ENCODE data around the gene TMEM38B.

DNA sequence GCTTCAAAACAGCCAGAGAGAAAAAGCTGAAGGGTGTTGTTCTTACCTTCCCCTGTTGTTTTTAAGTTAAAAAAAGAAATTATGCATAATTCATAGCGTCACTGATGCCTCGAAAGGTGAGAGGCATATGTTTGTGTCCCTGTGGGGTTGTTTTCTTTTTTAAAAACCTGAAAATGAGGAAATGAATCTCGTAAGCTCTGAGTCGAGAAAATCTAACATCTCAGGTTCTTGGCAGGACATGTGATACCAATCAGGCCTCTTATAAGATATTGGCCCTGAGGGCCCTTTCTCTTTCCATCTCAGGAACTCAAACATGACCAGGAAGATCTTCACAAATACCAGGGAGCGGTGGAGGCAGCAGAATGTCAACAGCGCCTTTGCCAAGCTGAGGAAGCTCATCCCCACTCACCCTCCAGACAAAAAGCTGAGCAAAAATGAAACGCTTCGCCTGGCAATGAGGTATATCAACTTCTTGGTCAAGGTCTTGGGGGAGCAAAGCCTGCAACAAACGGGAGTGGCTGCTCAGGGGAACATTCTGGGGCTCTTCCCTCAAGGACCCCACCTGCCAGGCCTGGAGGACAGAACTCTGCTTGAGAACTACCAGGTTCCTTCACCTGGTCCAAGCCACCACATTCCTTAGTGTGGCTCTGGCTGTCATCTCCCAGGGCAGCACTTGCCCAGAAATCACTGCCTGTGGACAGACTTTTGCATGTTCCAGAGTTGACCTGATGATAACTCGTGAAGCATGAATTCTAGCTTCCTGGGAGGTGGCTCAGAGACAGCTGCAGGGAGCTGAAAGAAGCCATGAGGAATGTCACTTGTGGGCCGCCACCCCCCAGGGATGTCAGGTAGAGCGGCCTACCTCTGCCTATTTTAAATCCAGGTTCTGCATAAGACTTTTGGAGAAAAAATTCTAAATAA lies 31.9 kb upstream of the TMEM38B start, which contains the start of gene TAL2:
- TF ChIP-seq CTCF (IDR thresholded peaks at IDR 0.05), result no peak
- TF ChIP-seq POLR2A (IDR thresholded peaks at IDR 0.05), result no peak

Data from body of pancreas (tissue), 4 donors.